H1 (cell line): ENCODE results near the gene EGFR. TPM values are rescaled to one million over a fixed set of nuclear protein-coding genes. Genes with fewer than 3 reads are reported as not detected.

Experiments
- CTCF ChIA-PET: fragments of 300-600 bp; sonication (Branson Sonifier 250); formaldehyde crosslinking; loops from one replicate; lab custom pipeline; 2021; ENCODE audit not compliant: partially characterized antibody; lab: Charles Lee
- POLR2A ChIA-PET: fragments of 300-600 bp; sonication (Branson Sonifier 250); formaldehyde crosslinking; loops from one replicate; lab custom pipeline; 2021; ENCODE audit warnings: inconsistent platforms; ENCODE audit not compliant: partially characterized antibody; lab: Charles Lee
- DNase-seq, 2 experiments: peaks; one replicate each; pipeline versions ENCODE4 v3.0.0 to v3.0.0-alpha.2; 2010 to 2022; ENCODE audit warnings: low spot score in 2 of 2, low read depth in 1 of 2, mixed read lengths in 1 of 2
- FAIRE-seq: peaks from 2 replicates; lab custom pipeline; 2011; peaks lifted over from hg19 to GRCh38; lab: Jason Lieb, UNC
- H2AFZ ChIP-seq: 2 replicates; pipeline ENCODE4 v1.8.1; 2012; ENCODE audit warnings: low read length, inconsistent platforms
- H2AK5ac ChIP-seq: 2 replicates; pipeline ENCODE4 v1.6.1; 2013; ENCODE audit warnings: low read depth, low read length
- H2BK120ac ChIP-seq: replicated peaks from 2 replicates; pipeline ENCODE3; 2013; ENCODE audit warnings: low read depth, low read length, inconsistent platforms
- H2BK12ac ChIP-seq: 2 replicates; pipeline ENCODE4 v1.6.1; 2013; ENCODE audit warnings: low read depth, low read length
- H2BK15ac ChIP-seq: 2 replicates; pipeline ENCODE4 v1.6.1; 2013; ENCODE audit warnings: low read length
- H2BK20ac ChIP-seq: 2 replicates; pipeline ENCODE4 v1.6.1; 2013; ENCODE audit warnings: low read length
- H2BK5ac ChIP-seq: 2 replicates; pipeline ENCODE4 v1.6.1; 2013; ENCODE audit warnings: low read depth, low read length
- H3K14ac ChIP-seq: 2 replicates; pipeline ENCODE4 v1.6.1; 2013; ENCODE audit warnings: inconsistent platforms; ENCODE audit not compliant: insufficient read length
- H3K18ac ChIP-seq: 2 replicates; pipeline ENCODE4 v1.6.1; 2013; ENCODE audit warnings: low read length; ENCODE audit errors: extremely low read depth
- H3K23ac ChIP-seq: 2 replicates; pipeline ENCODE4 v1.6.1; 2013; ENCODE audit warnings: inconsistent platforms; ENCODE audit not compliant: insufficient read length
- H3K23me2 ChIP-seq: 2 replicates; pipeline ENCODE4 v1.6.1; 2013; ENCODE audit warnings: low read depth, low read length
- H3K27ac ChIP-seq: 2 replicates; pipeline ENCODE4 v1.6.1; 2011; ENCODE audit warnings: low read depth, low read length, inconsistent platforms
- H3K27me3 ChIP-seq, 4 experiments: replicated peaks in 1 of 4; 1 replicate in 1 of 4; 2 replicates in 3 of 4; pipeline versions ENCODE4 v1.6.1 to v1.8.1; 2011 to 2013; ENCODE audit warnings: low read length in 3 of 4, mild to moderate bottlenecking in 3 of 4, inconsistent platforms in 2 of 4, mixed read lengths in 2 of 4, moderate library complexity in 1 of 4; ENCODE audit not compliant: control insufficient read depth in 3 of 4, insufficient read depth in 3 of 4; ENCODE audit errors: extremely low read depth in 1 of 4
- H3K36me3 ChIP-seq, 4 experiments: 2 replicates each; pipeline versions ENCODE4 v1.6.1 to v1.8.1; 2011 to 2013; ENCODE audit warnings: mild to moderate bottlenecking in 4 of 4, low read length in 3 of 4, moderate library complexity in 2 of 4, control low read depth in 1 of 4, inconsistent platforms in 1 of 4; ENCODE audit not compliant: insufficient read depth in 4 of 4, control insufficient read depth in 2 of 4
- H3K4ac ChIP-seq: replicated peaks from 2 replicates; pipeline ENCODE3; 2013; ENCODE audit warnings: low read length, low read depth, mixed read lengths, inconsistent platforms; ENCODE audit not compliant: insufficient read length
- H3K4me1 ChIP-seq, 4 experiments: replicated peaks in 1 of 4; 1 replicate in 1 of 4; 2 replicates in 3 of 4; pipeline versions ENCODE4 v1.6.1 to v1.8.1; 2011 to 2013; ENCODE audit warnings: low read length in 3 of 4, inconsistent platforms in 2 of 4, mixed read lengths in 1 of 4; ENCODE audit not compliant: insufficient read depth in 4 of 4, control insufficient read depth in 3 of 4
- H3K4me2 ChIP-seq, 2 experiments: 2 replicates each; pipeline versions ENCODE4 v1.6.1 to v1.8.1; 2011 to 2013; ENCODE audit warnings: low read depth in 2 of 2, low read length in 2 of 2, control low read depth in 1 of 2, inconsistent platforms in 1 of 2, mild to moderate bottlenecking in 1 of 2; ENCODE audit not compliant: insufficient read depth in 1 of 2
- H3K4me3 ChIP-seq, 4 experiments: fragments of 200-600, 300-600 bp in 1 of 4; sonication (generic), shearing (Covaris generic), sonication (Bioruptor Twin) in 1 of 4; 2 replicates each; pipeline versions ENCODE4 v1.5.1 to v1.8.1; 2011 to 2016; ENCODE audit warnings: low read length in 4 of 4, low read depth in 3 of 4, control low read depth in 2 of 4, inconsistent platforms in 2 of 4, mild to moderate bottlenecking in 2 of 4, mixed read lengths in 1 of 4, moderate library complexity in 1 of 4; ENCODE audit not compliant: insufficient read depth in 2 of 4; ENCODE audit errors: extremely low read depth in 1 of 4
- H3K56ac ChIP-seq: replicated peaks from 2 replicates; pipeline ENCODE3; 2013; ENCODE audit warnings: low read depth, mild to moderate bottlenecking, mixed read lengths, low read length, inconsistent platforms; ENCODE audit not compliant: insufficient read length
- H3K79me1 ChIP-seq: 2 replicates; pipeline ENCODE4 v1.6.1; 2013; ENCODE audit warnings: low read depth, low read length, control low read depth
- H3K79me2 ChIP-seq, 2 experiments: 2 replicates each; pipeline versions ENCODE4 v1.6.1 to v1.8.1; 2012 to 2013; ENCODE audit warnings: low read length in 2 of 2, mild to moderate bottlenecking in 2 of 2, inconsistent platforms in 1 of 2; ENCODE audit not compliant: insufficient read depth in 2 of 2, control insufficient read depth in 1 of 2
- H3K9ac ChIP-seq, 4 experiments: replicated peaks in 1 of 4; 1 replicate in 1 of 4; 2 replicates in 3 of 4; pipeline versions ENCODE4 v1.6.1 to v1.8.1; 2011 to 2013; ENCODE audit warnings: low read depth in 3 of 4, low read length in 3 of 4, control low read depth in 2 of 4, mild to moderate bottlenecking in 2 of 4, moderate library complexity in 2 of 4, inconsistent platforms in 1 of 4; ENCODE audit errors: extremely low read depth in 1 of 4
- H3K9me3 ChIP-seq, 2 experiments: 2 replicates each; pipeline versions ENCODE4 v1.6.1 to v1.8.1; 2012 to 2013; ENCODE audit warnings: mild to moderate bottlenecking in 2 of 2, moderate library complexity in 2 of 2, control low read depth in 1 of 2, inconsistent platforms in 1 of 2, low read depth in 1 of 2, low read length in 1 of 2, mixed read lengths in 1 of 2; ENCODE audit not compliant: insufficient read depth in 2 of 2
- H4K20me1 ChIP-seq, 2 experiments: replicated peaks in 1 of 2; 2 replicates each; pipeline versions ENCODE3 to v1.8.1; 2011 to 2013; ENCODE audit warnings: inconsistent platforms in 2 of 2, low read length in 2 of 2, mild to moderate bottlenecking in 1 of 2; ENCODE audit not compliant: insufficient read depth in 2 of 2, control insufficient read depth in 1 of 2
- H4K5ac ChIP-seq: 2 replicates; pipeline ENCODE4 v1.6.1; 2013; ENCODE audit warnings: low read length, low read depth, mixed read lengths, inconsistent platforms; ENCODE audit not compliant: insufficient read length
- H4K8ac ChIP-seq: 2 replicates; pipeline ENCODE4 v1.8.0; 2013; ENCODE audit warnings: mild to moderate bottlenecking, moderate library complexity, low read length, inconsistent platforms; ENCODE audit not compliant: insufficient read depth; ENCODE audit errors: extremely low read depth
- H4K91ac ChIP-seq: replicated peaks from 2 replicates; pipeline ENCODE3; 2013; ENCODE audit warnings: low read length, mixed read lengths, inconsistent platforms; ENCODE audit not compliant: insufficient read length
- BRCA1 ChIP-seq: IDR thresholded peaks from 2 replicates; pipeline ENCODE4 v1.6.1; 2012; ENCODE audit warnings: low read depth, low read length, improper control_type of control experiment
- CHD1 ChIP-seq: IDR thresholded peaks from 2 replicates; pipeline ENCODE4 v1.6.1; 2012; ENCODE audit warnings: low read depth, low read length, improper control_type of control experiment
- CTBP2 ChIP-seq: IDR thresholded peaks from 2 replicates; pipeline ENCODE4 v1.7.0; 2011; ENCODE audit warnings: borderline replicate concordance, mild to moderate bottlenecking, moderate library complexity, mixed read lengths, low read length; ENCODE audit not compliant: insufficient read depth, insufficient read length
- EGR1 ChIP-seq: IDR thresholded peaks from 2 replicates; pipeline ENCODE4 v1.6.1; 2011; ENCODE audit warnings: low read depth, low read length, borderline replicate concordance
- EZH2 ChIP-seq: fragments of 200-600 bp; sonication (generic); IDR thresholded peaks from 2 replicates; pipeline ENCODE4 v1.7.1; 2012; ENCODE audit warnings: low read depth, mild to moderate bottlenecking, moderate library complexity, low read length, inconsistent platforms; ENCODE audit not compliant: severe bottlenecking
- GTF2F1 ChIP-seq: IDR thresholded peaks from 2 replicates; pipeline ENCODE4 v1.6.1; 2012; ENCODE audit warnings: low read depth, low read length, improper control_type of control experiment, borderline replicate concordance
- JUND ChIP-seq: IDR thresholded peaks from 2 replicates; pipeline ENCODE4 v1.6.1; 2011; ENCODE audit warnings: mild to moderate bottlenecking, improper control_type of control experiment, low read length
- KDM5A ChIP-seq: fragments of 200-600 bp; IDR thresholded peaks from 2 replicates; pipeline ENCODE4 v1.7.1; 2012; ENCODE audit warnings: mild to moderate bottlenecking, low read length, inconsistent platforms, mixed read lengths
- POLR2A ChIP-seq, 2 experiments: IDR thresholded peaks; 1 replicate in 1 of 2; 2 replicates in 1 of 2; pipeline ENCODE4 v1.6.1; 2011; ENCODE audit warnings: low read depth in 2 of 2, low read length in 2 of 2, mild to moderate bottlenecking in 2 of 2; ENCODE audit errors: control extremely low read depth in 1 of 2
- POU5F1 ChIP-seq: IDR thresholded peaks from 2 replicates; pipeline ENCODE4 v1.6.1; 2011; ENCODE audit warnings: low read depth, mild to moderate bottlenecking, low read length, moderate library complexity
- RAD21 ChIP-seq, 2 experiments: IDR thresholded peaks in 1 of 2; conservative IDR thresholded peaks in 1 of 2; 2 replicates each; pipeline ENCODE4 v1.6.1; 2011; ENCODE audit warnings: low read depth in 2 of 2, low read length in 2 of 2, improper control_type of control experiment in 1 of 2, inconsistent platforms in 1 of 2, mild to moderate bottlenecking in 1 of 2, moderate library complexity in 1 of 2
- SIRT6 ChIP-seq: IDR thresholded peaks from one replicate; pipeline ENCODE4 v1.7.1; 2012; ENCODE audit warnings: low read length, inconsistent platforms
- SP4 ChIP-seq: IDR thresholded peaks from 2 replicates; pipeline ENCODE4 v1.6.1; 2012; ENCODE audit warnings: low read length, inconsistent platforms
- TBP ChIP-seq: IDR thresholded peaks from 2 replicates; pipeline ENCODE4 v1.6.1; 2011; ENCODE audit warnings: low read depth, low read length, improper control_type of control experiment
- TCF12 ChIP-seq: IDR thresholded peaks from 2 replicates; pipeline ENCODE4 v1.6.1; 2011; ENCODE audit warnings: low read depth, mild to moderate bottlenecking, low read length
- WGBS, 2 experiments: shearing (Covaris generic) in 1 of 2; methylation state at CpG; one replicate each; pipeline versions ENCODE4 v1.1.6 to v1.1.7; 2013 to 2015; ENCODE audit warnings: low lambda C conversion rate in 2 of 2, mixed read lengths in 2 of 2, inconsistent platforms in 1 of 2, low coverage in 1 of 2, missing lambda C conversion rate in 1 of 2; ENCODE audit not compliant: insufficient replicate concordance in 2 of 2, insufficient coverage in 1 of 2, insufficient read length in 1 of 2; ENCODE audit errors: extremely low coverage in 1 of 2, missing lambda C conversion rate in 1 of 2; 5-methylcytosine and 5-hydroxymethylcytosine counted together
- polyA plus RNA-seq, 7 experiments: library from polyadenylated mRNA; depleted of rRNA in 3 of 7; stranded (reverse) in 5 of 7; unstranded in 2 of 7; fragments of >200 nt in 5 of 7; fragments of 200-250 nt in 2 of 7; gene quantifications; 1 replicate in 5 of 7; 2 replicates in 1 of 7; 4 replicates in 1 of 7; pipeline versions ENCODE4 v1.2.1 to v1.2.3, GENCODE V29; 2011 to 2013; ENCODE audit warnings: missing spikeins in 2 of 7, mixed read lengths in 2 of 7
- total RNA-seq: library from RNA; stranded (reverse); fragmentation: NEBNext Ultra II Directional; extraction: Animal tissue kit (Norgen Biotek cat#: 25700); gene quantifications from 2 replicates; pipeline ENCODE4 v1.2.1, GENCODE V29; 2021

EGFR gene
- total and polyA plus RNA-seq, 2 of the 8 experiments (the other 6 are each of a cell fraction or from before 2014, with no cell fraction given) = 1.9 to 5.8 TPM

- H2BK20ac ChIP-seq = no peak overlapping the region
- H2BK15ac ChIP-seq = no peak overlapping the region
- no peak overlapping the region for H4K91ac ChIP-seq
- H3K79me2 ChIP-seq = no peaks in the 10 kb centered on the region
- H3K9ac ChIP-seq = no peak overlapping the region
- no peak overlapping the region for H2BK120ac ChIP-seq
- H3K36me3 ChIP-seq = no peaks in the 10 kb centered on the region
- H3K4me2 ChIP-seq = no peak overlapping the region
- CTCF ChIA-PET = no interaction called here
- H2AFZ ChIP-seq = no peak overlapping the region
- H3K79me1 ChIP-seq = no peaks in the 10 kb centered on the region
- H3K4ac ChIP-seq = no peak overlapping the region
- TF ChIP-seq BRCA1 (no peak), SIRT6 (no peak), SP4 (no peak), CTBP2 (no peak), EZH2 (no peak), POU5F1 (no peak), GTF2F1 (no peak), RAD21 (IDR thresholded peaks at IDR 0.05 in 1 of 2, conservative IDR thresholded peaks at IDR 0.05 in 1 of 2; ENCODE audit: low read depth in 2 of 2, low read length in 2 of 2) (no peak), TBP (no peak), TCF12 (no peak), KDM5A (no peak), JUND (no peak), POLR2A (IDR thresholded peaks at IDR 0.05; ENCODE audit: control extremely low read depth in 1 of 2, low read depth in 2 of 2, low read length in 2 of 2) (no peak), CHD1 (no peak), EGR1 (no peak)
- no peak overlapping the region for H3K27ac ChIP-seq
- H2BK12ac ChIP-seq = no peak overlapping the region
- no peak overlapping the region for H3K18ac ChIP-seq
- H3K14ac ChIP-seq = no peak overlapping the region
- H3K4me1 ChIP-seq = no peaks in the 10 kb centered on the region; a peak in 1 of 7 replicates
- WGBS, 2 experiments = 87% methylated on average over 2 of the region's 2 CpGs; no CpG with 5 or more reads in 1 of the 2 experiments
- POLR2A ChIA-PET = no interaction called here
- no peaks in the 10 kb centered on the region for H3K9me3 ChIP-seq
- no peak overlapping the region for H4K8ac ChIP-seq
- H3K56ac ChIP-seq = no peak overlapping the region
- H2BK5ac ChIP-seq = no peak overlapping the region
- H3K23ac ChIP-seq = no peak overlapping the region
- no peak overlapping the region for H2AK5ac ChIP-seq
- no peak for DNase-seq
- H3K4me3 ChIP-seq = no peak overlapping the region
- no peaks in the 10 kb centered on the region for H3K23me2 ChIP-seq
- FAIRE-seq = no peak
- no peaks in the 10 kb centered on the region for H3K27me3 ChIP-seq
- H4K5ac ChIP-seq = no peak overlapping the region
- no peaks in the 10 kb centered on the region for H4K20me1 ChIP-seq
Observed at GRCh38 chr7:55034776-55035175, 16.0 kb downstream of the EGFR start.
